Activated CD4-positive, alpha-beta T cell treated with anti-CD3 and anti-CD28 coated beads for 36 hours (primary cell): ENCODE results near the gene GGA2. TPM values are rescaled to one million over a fixed set of nuclear protein-coding genes. Genes with fewer than 3 reads are reported as not detected.

Experiments
- ATAC-seq: fragments of 200-7000 bp; cut with Tn5 transposase; one replicate; pipeline ENCODE4 v1.10.0; 2021; ENCODE audit warnings: mild to moderate bottlenecking, moderate library complexity
- CTCF ChIA-PET: fragments of 350-600 bp; sonication (Branson Sonifier 250); formaldehyde crosslinking; loops from one replicate; lab custom pipeline; 2021; ENCODE audit warnings: antibody characterized with exemption; lab: Charles Lee
- POLR2A ChIA-PET: fragments of 350-600 bp; sonication (Branson Sonifier 250); formaldehyde crosslinking; loops from one replicate; lab custom pipeline; 2021; ENCODE audit warnings: antibody characterized with exemption, inconsistent platforms; lab: Charles Lee
- DNase-seq: peaks from one replicate; pipeline ENCODE4 v3.0.0-alpha.2; 2020
- H3K27ac Mint-ChIP-seq: one replicate; pipeline ENCODE4 v1.8.0; 2021; ENCODE audit warnings: mixed read lengths
- H3K27me3 Mint-ChIP-seq: one replicate; pipeline ENCODE4 v1.8.0; 2021; ENCODE audit warnings: mixed read lengths
- H3K36me3 Mint-ChIP-seq: one replicate; pipeline ENCODE4 v1.8.0; 2021; ENCODE audit warnings: low read depth, mixed read lengths
- H3K4me1 Mint-ChIP-seq: one replicate; pipeline ENCODE4 v1.8.0; 2021; ENCODE audit warnings: mixed read lengths
- H3K4me3 Mint-ChIP-seq: one replicate; pipeline ENCODE4 v1.8.0; 2021; ENCODE audit warnings: mild to moderate bottlenecking, moderate library complexity, mixed read lengths
- H3K9me3 Mint-ChIP-seq: one replicate; pipeline ENCODE4 v1.8.0; 2021; ENCODE audit warnings: low read depth, mixed read lengths
- intact Hi-C, 2 experiments: fragments of 100-400 bp; cut with DNase I in 1 of 2; cut with micrococcal nuclease in 1 of 2; formaldehyde crosslinking; loops; one replicate each; pipeline versions ENCODE4 v1.14.2 to v1.15.1; 2022 to 2024; cut with DNase I, micrococcal nuclease
- total RNA-seq, 2 experiments: library from RNA; stranded (reverse); gene quantifications; one replicate each; pipeline ENCODE4 v1.2.3, GENCODE V29; 2021

Gene GGA2
- total RNA-seq, 2 experiments from 2014 or later: 86.7 to 114 TPM

- POLR2A ChIA-PET: no interaction called here
- H3K27ac Mint-ChIP-seq: no peak overlapping the region
- intact Hi-C loops: loop anchor here in 1 of 2 experiments (10.0 kb wide), 1 partner anchor 352 kb away; no protein-coding TSS in a partner anchor
Observed at GRCh38 chr16:23436951-23437350, 73.3 kb downstream of the GGA2 start.

GRCh38 chr16:23435500-23435899, 74.8 kb downstream of the GGA2 start:
- ATAC-seq (peak; percentile 96), DNase-seq (peak; percentile 81)
- Mint-ChIP-seq H3K4me3 (no peak overlapping the region), H3K27me3 (no peaks in the 10 kb centered on the region), H3K36me3 (peaks cover 29% of the 10 kb centered on the region), H3K27ac (no peak overlapping the region), H3K4me1 (no peaks in the 10 kb centered on the region), H3K9me3 (no peaks in the 10 kb centered on the region)
- intact Hi-C loops: loop anchor here in 1 of 2 experiments (1.0 to 10.0 kb wide), 3 partner anchors 17 to 351 kb away; no protein-coding TSS in a partner anchor
- CTCF ChIA-PET: interaction anchor here (0.6 to 5.8 kb wide), 24 partner anchors 10 to 1463 kb away, joined by 3 to 64 read pairs (median 6); partner anchors contain the start of genes COG7 and SCNN1G
- POLR2A ChIA-PET: no interaction called here

More at GRCh38 chr16:23436951-23437350, 73.3 kb downstream of the GGA2 start:
- no peak for DNase-seq
- no peaks in the 10 kb centered on the region for H3K4me1 Mint-ChIP-seq
- H3K9me3 Mint-ChIP-seq: no peaks in the 10 kb centered on the region
- CTCF ChIA-PET: interaction anchor here (0.5 to 5.8 kb wide), 8 partner anchors 9 to 337 kb away, joined by 3 to 64 read pairs (median 17); partner anchors contain the start of genes COG7 and SCNN1G
- ATAC-seq: no peak
- H3K27me3 Mint-ChIP-seq: no peaks in the 10 kb centered on the region
- peaks cover 37% of the 10 kb centered on the region for H3K36me3 Mint-ChIP-seq
- no peak overlapping the region for H3K4me3 Mint-ChIP-seq

- intact Hi-C loops: loop anchor here (1.0 to 10.0 kb wide), 3 partner anchors 138 to 350 kb away; partner anchors contain the start of gene SCNN1G (in 2 of the 2)
- no peak overlapping the region for H3K4me3 Mint-ChIP-seq
- H3K27ac Mint-ChIP-seq: no peak overlapping the region
- no peaks in the 10 kb centered on the region for H3K4me1 Mint-ChIP-seq
- no peaks in the 10 kb centered on the region for H3K27me3 Mint-ChIP-seq
- ChIA-PET CTCF (interaction anchor here (0.6 to 5.8 kb wide), 30 partner anchors 9 to 1278 kb away, joined by 3 to 64 read pairs (median 4); partner anchors contain the start of genes COG7 and SCNN1G), POLR2A (no interaction called here)
- ATAC-seq: no peak
- peak; percentile 6 for DNase-seq
- peaks cover 31% of the 10 kb centered on the region for H3K36me3 Mint-ChIP-seq
- no peaks in the 10 kb centered on the region for H3K9me3 Mint-ChIP-seq
Observed at GRCh38 chr16:23434380-23434779, 75.9 kb downstream of the GGA2 start.

GRCh38 chr16:23433261-23433920, 76.9 kb downstream of the GGA2 start:
- ChIA-PET POLR2A (no interaction called here), CTCF (interaction anchor here (0.5 to 5.8 kb wide), 21 partner anchors 8 to 364 kb away, joined by 3 to 64 read pairs (median 4); partner anchors contain the start of genes COG7 and SCNN1G)
- no peaks in the 10 kb centered on the region for H3K4me1 Mint-ChIP-seq
- no peak overlapping the region for H3K27ac Mint-ChIP-seq
- no peaks in the 10 kb centered on the region for H3K9me3 Mint-ChIP-seq
- H3K4me3 Mint-ChIP-seq: no peak overlapping the region
- ATAC-seq: no peak
- DNase-seq: no peak
- intact Hi-C loops: loop anchor here in 1 of 2 experiments (10.0 kb wide), 1 partner anchor 349 kb away; no protein-coding TSS in a partner anchor
- H3K36me3 Mint-ChIP-seq: peaks cover 27% of the 10 kb centered on the region
- H3K27me3 Mint-ChIP-seq: no peaks in the 10 kb centered on the region

- intact Hi-C loops: loop anchor here in 1 of 2 experiments (10.0 kb wide), 1 partner anchor 348 kb away; no protein-coding TSS in a partner anchor
- POLR2A ChIA-PET: no interaction called here
- ATAC-seq (no peak), DNase-seq (no peak)
- peaks cover 21% of the 10 kb centered on the region for H3K36me3 Mint-ChIP-seq
- no peak overlapping the region for H3K27ac Mint-ChIP-seq
- no peaks in the 10 kb centered on the region for H3K9me3 Mint-ChIP-seq
- no peaks in the 10 kb centered on the region for H3K4me1 Mint-ChIP-seq
- no peak overlapping the region for H3K4me3 Mint-ChIP-seq
- CTCF ChIA-PET: interaction anchor here (0.5 to 5.8 kb wide), 5 partner anchors 12 to 250 kb away, joined by 3 to 64 read pairs (median 6); partner anchors contain the start of gene SCNN1G
- H3K27me3 Mint-ChIP-seq: no peaks in the 10 kb centered on the region
Observed at GRCh38 chr16:23432176-23433128, 77.8 kb downstream of the GGA2 start.

- no peaks in the 10 kb centered on the region for H3K9me3 Mint-ChIP-seq
- peaks cover 25% of the 10 kb centered on the region for H3K36me3 Mint-ChIP-seq
- no peaks in the 10 kb centered on the region for H3K4me1 Mint-ChIP-seq
- H3K4me3 Mint-ChIP-seq: no peak overlapping the region
- CTCF ChIA-PET: no interaction called here
- H3K27ac Mint-ChIP-seq: no peak overlapping the region
- ATAC-seq: no peak
- no peaks in the 10 kb centered on the region for H3K27me3 Mint-ChIP-seq
- no peak for DNase-seq
- intact Hi-C loops: no loop called here
- POLR2A ChIA-PET: no interaction called here
Observed at GRCh38 chr16:23428351-23428750, 81.9 kb downstream of the GGA2 start.

- DNase-seq (no peak), ATAC-seq (no peak)
- H3K27me3 Mint-ChIP-seq: no peaks in the 10 kb centered on the region
- ChIA-PET POLR2A (no interaction called here), CTCF (interaction anchor here (1.3 to 3.7 kb wide), 2 partner anchors 10 to 11 kb away, joined by 3 to 28 read pairs; no protein-coding TSS in a partner anchor)
- H3K4me1 Mint-ChIP-seq: no peaks in the 10 kb centered on the region
- H3K4me3 Mint-ChIP-seq: no peak overlapping the region
- H3K27ac Mint-ChIP-seq: no peak overlapping the region
- intact Hi-C loops: no loop called here
- H3K9me3 Mint-ChIP-seq: no peaks in the 10 kb centered on the region
- peaks cover 15% of the 10 kb centered on the region for H3K36me3 Mint-ChIP-seq
Observed at GRCh38 chr16:23424292-23424958, 85.9 kb downstream of the GGA2 start.

- Mint-ChIP-seq H3K36me3 (peaks cover 15% of the 10 kb centered on the region), H3K4me1 (no peaks in the 10 kb centered on the region), H3K9me3 (no peaks in the 10 kb centered on the region), H3K4me3 (no peak overlapping the region), H3K27ac (no peak overlapping the region), H3K27me3 (no peaks in the 10 kb centered on the region)
- POLR2A ChIA-PET: no interaction called here
- ATAC-seq (no peak), DNase-seq (no peak)
- CTCF ChIA-PET: interaction anchor here (3.7 kb wide), 1 partner anchor 12 kb away, joined by 28 read pairs; no protein-coding TSS in a partner anchor
- intact Hi-C loops: no loop called here
Observed at GRCh38 chr16:23423496-23424049, 86.7 kb downstream of the GGA2 start.

GRCh38 chr16:23420011-23420410, 90.3 kb downstream of the GGA2 start:
- Mint-ChIP-seq H3K9me3 (no peaks in the 10 kb centered on the region), H3K27me3 (no peaks in the 10 kb centered on the region), H3K27ac (no peak overlapping the region), H3K4me1 (no peaks in the 10 kb centered on the region), H3K36me3 (peaks cover 15% of the 10 kb centered on the region), H3K4me3 (no peak overlapping the region)
- intact Hi-C loops: no loop called here
- ChIA-PET POLR2A (no interaction called here), CTCF (interaction anchor here (1.4 kb wide), 1 partner anchor 14 kb away, joined by 6 read pairs; no protein-coding TSS in a partner anchor)
- DNase-seq (no peak), ATAC-seq (no peak)

GRCh38 chr16:23416816-23417215, 93.5 kb downstream of the GGA2 start:
- no peaks in the 10 kb centered on the region for H3K4me1 Mint-ChIP-seq
- H3K36me3 Mint-ChIP-seq: peaks cover 6% of the 10 kb centered on the region
- no peaks in the 10 kb centered on the region for H3K27me3 Mint-ChIP-seq
- intact Hi-C loops: no loop called here
- H3K4me3 Mint-ChIP-seq: no peak overlapping the region
- CTCF ChIA-PET: no interaction called here
- no peak for DNase-seq
- POLR2A ChIA-PET: no interaction called here
- H3K27ac Mint-ChIP-seq: no peak overlapping the region
- no peaks in the 10 kb centered on the region for H3K9me3 Mint-ChIP-seq
- no peak for ATAC-seq
